Measurements from ENCODE around the gene WDR20.

WDR20 gene

DNA sequence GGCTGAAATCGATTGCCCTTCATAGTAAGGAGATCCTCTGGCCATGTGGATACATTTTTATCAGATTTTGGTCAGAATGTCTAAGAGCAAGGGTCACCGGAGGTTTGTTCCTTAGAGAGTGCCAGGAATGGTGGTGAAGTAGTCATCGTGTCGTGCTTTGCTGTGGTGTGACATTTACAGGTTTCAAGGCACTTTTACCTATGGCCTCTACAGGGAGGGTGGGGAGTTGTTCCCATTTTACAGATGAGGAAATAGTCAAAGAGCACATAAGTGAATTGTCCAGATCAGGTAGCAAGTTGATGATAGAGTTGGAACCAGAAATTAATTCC is 57.2 kb downstream of the WDR20 start:
- DNase-seq (ENCODE audit: low read depth in 2 of 2) = no peak

DNA sequence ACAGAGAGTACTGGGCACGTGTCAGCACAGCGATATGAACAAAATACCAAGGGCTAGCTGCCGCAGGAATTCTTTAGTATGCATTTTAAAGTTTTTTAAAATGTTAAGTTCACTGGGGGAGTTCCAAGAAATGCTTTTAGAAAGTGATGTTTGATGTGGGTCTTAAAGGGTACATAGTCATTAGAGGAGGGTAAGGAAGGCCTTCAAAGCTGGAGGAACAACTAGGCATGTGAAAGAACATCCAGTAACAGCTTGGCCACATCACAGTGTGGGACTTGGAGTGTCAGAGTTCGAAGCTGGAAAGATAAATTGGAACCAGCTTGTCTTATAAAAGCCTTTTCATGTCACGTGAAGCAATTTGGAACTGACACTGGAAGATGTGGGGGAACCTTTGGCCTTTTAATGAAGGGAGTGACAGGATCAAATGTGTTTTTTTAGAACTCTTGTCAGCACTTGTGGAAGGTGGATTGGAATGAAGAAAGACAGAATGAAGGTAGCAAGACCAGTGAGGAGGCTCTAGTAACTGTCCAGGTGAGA is 57.7 kb downstream of the WDR20 start:
- DNase-seq (ENCODE audit: low read depth in 2 of 2) = no peak

DNA sequence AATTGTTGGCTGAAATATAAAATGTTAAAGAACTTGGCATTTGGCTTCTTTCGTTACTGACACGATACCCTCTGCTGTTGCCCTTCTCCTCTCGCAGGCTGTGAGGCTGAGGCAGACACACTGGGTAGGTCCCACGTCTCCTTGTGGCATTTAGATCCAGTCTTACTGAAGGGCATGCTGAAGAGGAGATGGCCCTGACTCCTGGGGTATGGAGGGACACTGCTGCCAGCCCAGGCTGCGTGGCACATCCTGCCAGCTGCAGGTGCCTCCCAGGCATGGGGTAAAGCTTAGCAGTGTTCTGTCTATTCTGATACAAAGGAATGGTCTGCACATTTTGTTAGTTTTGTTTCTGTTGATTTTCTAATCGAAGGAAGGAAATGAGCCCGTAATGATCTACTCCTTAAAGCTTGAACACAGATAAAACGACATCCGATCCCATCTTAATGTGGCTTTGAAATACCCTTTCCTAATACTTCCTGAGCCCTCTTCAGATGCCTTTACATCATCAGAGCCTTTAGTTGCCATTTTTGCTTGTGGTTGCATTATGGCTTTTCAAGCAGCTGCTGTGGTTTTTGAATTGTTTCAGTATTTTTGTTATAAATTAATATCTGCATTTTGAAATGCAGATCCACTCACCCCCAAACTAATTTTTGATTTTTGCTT is 61.1 kb downstream of the WDR20 start:
- DNase-seq (ENCODE audit: low read depth in 2 of 2) = no peak

DNA sequence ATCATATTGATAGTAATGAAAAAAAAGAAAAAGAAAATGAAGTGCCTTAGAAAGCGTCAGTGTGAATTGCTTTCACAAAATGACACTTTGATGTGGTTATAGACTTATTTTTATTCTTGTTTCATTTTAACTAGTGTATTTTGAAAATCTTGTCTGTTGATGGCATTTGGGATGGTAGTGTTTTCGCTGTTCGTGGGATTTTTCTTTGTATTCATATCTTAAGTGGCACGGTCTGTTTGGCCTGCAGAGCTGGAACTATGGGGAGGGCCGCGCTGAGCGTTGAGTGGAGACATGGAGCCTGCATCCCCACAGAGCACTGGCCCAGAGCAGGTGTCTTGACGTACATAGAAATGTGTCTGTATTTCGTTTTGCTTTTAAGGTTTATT is 61.6 kb downstream of the WDR20 start:
- no peak for DNase-seq (ENCODE audit: low read depth in 2 of 2)

DNA sequence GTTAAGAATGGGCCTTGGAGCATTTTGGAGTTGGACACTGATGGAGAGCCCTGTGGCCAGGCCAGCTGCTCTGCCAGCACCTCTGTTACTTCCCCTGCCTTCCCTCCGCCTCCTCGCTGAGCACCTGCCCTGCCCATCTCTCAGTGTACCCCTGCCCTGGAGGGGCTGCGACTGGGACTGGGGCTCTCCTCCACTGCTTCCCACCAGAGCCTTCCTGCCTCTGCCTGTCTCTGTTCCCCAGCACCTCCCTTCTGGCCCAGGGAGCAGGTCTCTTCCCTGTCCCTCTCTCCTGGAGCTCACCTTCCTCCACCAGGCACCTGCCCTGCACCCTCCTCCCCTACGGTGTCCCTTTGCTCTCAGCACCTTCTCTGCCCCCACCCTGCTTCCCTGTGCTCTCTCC is 62.1 kb downstream of the WDR20 start:
- no peak for DNase-seq (ENCODE audit: low read depth in 2 of 2)

DNA sequence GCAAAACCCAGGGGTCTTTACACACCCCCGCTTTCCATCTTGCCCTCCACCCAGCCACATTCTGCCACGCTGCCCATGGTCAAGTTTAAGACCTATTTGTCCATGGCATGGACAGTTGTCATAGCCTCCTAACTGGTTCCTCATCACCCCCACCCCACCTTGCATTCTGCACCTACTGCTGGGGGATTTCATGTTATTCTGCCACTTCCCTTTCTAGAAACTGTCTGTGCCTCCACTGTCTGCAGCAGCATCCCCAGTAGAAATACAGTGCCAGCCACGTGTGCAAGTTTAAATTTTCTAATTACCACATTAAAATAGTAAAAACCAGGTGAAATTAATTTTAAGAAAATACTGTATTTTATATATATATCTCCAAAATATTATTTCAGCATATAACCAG is 63.2 kb downstream of the WDR20 start:
- no peak for DNase-seq (ENCODE audit: low read depth in 2 of 2)

DNA sequence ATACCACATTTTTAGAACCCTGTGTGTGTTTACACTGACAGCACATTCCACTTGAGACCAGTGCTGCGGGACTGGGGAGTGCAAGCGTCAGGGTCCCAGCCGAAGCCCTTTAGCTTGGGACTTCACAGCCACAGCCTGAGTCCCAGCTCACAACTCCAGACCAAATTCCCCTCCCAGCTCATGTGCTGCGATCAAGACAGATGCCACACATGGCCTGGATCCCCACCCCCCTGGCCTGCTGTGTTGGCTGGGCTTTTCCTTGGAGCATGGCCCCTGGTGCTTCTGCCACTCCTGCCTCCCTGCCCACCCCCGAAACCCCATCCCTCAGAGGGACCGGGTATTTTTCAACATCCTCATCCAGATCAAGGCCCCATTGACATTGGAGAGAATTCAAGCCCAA is 63.7 kb downstream of the WDR20 start:
- no peak for DNase-seq (ENCODE audit: low read depth in 2 of 2)

DNA sequence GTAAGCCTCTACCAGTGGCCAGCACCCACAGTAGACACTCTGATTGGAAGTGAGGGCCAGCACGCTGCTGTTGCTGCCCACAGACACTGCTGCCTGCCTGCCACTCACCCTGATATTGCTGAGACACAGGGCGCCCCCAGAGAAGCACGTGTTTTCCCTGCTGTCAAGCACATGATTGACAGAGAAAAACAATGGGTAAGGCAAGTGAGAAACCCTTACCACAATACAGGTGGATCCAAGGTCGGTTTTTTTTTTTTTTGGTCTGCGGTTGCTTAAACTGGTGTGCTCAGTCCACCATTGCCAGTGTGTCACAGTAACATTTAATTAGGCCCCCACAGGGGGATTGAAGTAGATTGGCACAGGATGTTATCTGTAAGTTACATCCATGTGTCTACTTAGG is 65.9 kb downstream of the WDR20 start:
- no peak for DNase-seq (ENCODE audit: low read depth in 2 of 2)

DNA sequence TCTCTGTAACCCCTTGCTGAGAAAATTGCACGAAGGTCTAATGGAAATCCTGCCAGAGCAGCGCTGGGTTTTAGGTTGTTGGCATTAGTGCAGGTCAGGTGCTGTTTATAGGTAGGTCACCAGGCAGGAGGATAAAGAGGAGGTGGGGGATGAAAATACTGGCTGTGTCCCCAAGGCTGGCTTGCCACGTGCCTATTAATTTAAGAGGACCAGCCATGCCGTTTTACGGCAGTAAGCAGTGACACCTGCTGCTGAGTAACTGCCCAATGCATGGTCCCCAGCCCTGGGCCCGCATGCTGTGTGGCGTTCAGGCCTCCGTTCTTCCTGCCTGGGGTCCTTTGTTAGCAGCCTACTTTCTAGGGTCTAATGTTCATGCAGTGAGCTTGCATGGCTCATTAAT is 67.2 kb downstream of the WDR20 start:
- DNase-seq (ENCODE audit: low read depth in 2 of 2) = no peak

DNA sequence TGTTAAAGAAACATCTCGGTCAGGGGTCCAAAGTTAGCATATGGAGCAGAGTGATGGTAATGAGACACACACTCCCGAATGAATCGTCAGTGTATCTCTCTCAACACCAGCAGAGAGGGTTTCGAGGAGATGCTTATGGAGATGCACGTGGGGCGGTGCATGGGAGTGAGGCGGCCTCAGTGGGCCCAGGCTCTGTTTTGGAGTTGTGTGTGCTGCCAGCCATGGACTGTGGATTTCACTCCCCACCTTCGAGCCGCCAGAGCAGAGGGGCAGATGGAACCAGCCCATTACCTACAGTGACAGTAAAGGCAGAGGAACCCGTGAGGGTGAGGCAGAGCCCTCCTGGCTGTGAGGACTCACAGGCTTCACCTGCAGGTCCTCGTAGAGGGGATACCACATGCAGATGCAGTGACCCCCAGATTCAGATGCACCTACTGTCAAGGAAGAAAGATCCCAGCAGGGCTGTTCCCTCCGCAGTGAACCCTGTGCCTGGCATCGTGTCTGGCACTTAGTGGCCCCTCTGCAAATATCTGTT is 68.2 kb downstream of the WDR20 start:
- DNase-seq (ENCODE audit: low read depth in 2 of 2) = no peak

DNA sequence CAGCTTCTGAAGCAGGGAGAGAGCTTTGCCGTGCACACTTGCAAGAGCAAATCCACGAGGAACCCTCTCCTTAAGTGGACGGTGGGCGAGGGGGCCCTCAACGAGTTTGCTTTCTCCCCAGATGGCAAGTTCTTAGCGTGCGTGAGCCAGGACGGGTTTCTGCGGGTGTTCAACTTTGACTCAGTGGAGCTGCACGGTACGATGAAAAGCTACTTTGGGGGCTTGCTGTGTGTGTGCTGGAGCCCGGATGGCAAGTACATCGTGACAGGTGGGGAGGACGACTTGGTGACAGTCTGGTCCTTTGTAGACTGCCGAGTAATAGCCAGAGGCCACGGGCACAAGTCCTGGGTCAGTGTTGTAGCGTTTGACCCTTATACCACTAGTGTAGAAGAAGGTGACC is 69.0 kb downstream of the WDR20 start:
- DNase-seq (ENCODE audit: low read depth in 2 of 2) = no peak

DNA sequence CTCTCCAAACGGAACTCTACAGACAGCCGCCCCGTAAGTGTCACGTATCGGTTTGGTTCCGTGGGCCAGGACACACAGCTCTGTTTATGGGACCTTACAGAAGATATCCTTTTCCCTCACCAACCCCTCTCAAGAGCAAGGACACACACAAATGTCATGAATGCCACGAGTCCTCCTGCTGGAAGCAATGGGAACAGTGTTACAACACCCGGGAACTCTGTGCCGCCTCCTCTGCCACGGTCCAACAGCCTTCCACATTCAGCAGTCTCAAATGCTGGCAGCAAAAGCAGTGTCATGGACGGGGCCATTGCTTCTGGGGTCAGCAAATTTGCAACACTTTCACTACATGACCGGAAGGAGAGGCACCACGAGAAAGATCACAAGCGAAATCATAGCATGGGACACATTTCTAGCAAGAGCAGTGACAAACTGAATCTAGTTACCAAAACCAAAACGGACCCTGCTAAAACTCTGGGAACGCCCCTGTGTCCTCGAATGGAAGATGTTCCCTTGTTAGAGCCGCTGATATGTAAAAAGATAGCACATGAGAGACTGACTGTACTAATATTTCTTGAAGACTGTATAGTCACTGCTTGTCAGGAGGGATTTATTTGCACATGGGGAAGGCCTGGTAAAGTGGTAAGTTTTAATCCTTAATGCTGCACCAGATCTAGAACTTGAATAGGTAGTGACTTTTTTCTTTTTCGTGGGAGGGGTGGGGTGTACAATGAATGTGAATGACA is 69.7 kb downstream of the WDR20 start:
- no peak for DNase-seq (ENCODE audit: low read depth in 2 of 2)

DNA sequence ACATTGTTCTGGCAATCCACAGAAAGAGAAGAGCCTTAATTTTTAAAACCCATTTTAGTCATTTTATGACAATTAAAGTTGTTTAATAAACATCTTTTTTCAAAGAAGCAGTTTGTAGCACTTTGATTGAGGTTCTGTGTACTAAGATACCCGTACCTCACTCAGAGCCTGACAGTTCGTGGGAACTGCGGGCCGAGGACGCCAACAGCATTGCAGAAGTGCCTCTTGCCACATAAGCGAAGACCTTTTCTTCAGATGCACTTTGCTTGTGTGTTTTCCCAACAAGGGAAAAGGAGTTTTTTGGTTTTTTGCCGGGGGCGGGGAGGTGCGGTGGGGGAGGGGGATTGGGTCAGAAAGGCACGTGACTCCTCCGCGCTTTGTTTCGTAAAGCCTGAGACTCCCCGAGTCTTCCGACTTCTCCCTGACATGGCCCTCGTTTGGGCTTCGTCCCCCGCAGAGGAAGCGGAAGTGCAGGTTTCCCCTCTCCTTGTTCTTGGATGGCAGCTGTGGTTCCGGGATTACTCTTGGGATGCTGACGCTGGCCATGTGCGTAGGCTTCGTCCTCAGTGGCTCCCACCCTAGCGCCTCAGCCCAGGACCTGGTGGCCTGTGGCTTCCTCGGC is 70.8 kb downstream of the WDR20 start:
- no peak for DNase-seq (ENCODE audit: low read depth in 2 of 2)

DNA sequence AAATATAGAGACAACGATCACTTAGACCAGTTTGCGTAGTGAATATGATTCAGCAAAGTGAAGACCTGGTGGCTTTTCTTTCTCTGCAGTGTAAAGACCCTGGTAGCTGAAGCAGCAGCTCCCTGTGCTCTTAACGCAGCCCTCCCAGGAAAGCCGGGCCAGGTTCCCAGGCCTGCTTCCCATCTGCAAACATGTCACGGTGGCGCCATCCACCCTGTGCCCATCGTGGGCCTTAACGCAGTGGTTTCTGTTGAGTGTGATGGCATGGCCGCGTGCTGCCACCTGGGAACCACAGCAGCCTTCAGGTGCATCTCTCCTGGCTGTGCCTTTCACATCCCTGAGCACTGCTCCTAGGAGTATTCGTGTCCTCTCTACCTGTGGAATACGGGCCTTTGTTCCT is 71.5 kb downstream of the WDR20 start:
- DNase-seq (ENCODE audit: low read depth in 2 of 2) = no peak

DNA sequence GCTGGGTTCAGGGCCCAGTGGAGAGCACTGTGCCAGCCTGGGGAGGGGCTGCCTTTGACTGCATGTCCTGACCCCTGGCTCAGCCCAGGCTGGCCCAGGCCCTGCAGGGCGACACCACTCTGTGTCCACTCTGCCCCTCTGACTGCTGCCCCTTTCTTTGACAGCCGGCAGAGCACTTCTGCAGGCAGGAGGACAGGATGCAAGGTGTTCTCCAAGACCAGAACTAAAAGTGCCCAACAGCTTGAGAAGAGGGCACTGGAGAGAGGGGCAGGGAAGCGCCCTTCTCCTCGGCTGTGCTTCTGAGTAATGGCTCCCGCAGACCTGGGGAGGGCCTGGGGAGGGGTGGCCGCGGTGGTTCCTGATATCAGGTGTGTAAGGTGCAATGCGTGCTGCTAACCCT is 72.7 kb downstream of the WDR20 start:
- no peak for DNase-seq (ENCODE audit: low read depth in 2 of 2)

DNA sequence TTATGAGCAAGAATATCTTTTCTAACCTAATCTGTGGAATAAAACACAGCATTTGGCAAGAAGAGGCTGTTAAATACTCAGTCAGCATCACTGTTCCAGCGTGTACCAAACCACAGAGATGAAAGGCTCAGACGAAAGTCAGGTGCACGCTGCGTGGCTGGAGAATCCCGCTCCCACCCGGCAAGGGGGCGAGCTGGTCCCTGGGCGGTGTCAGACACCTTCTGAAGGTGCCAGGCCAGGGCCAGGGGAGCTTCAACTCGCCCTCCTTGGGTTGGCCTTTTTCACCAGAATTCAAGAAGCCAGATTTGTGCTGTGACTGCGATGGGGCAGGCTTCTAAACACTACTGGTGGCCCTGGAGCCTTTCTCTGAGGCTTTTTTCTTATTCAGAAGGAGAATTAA is 73.1 kb downstream of the WDR20 start:
- no peak for DNase-seq (ENCODE audit: low read depth in 2 of 2)

DNA sequence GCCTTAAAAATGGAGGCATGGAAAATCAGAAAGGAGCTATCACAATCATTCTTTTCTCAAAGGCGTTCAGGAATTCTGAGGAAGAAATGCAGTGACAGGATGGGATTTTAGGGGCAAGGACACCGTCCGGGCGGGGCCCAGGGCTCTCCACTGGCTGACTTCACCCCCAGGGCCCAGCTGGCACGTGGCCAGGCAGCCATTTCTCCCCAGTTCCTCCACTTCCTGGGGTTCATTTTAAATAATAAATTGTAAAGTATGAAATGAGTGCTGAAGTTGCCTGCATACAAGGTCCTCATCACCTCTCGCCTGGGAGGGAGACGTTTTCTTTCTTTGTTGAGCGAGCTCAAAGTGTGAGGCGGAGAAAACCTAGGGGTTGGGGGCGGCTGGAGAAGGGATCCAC is 73.8 kb downstream of the WDR20 start:
- DNase-seq (ENCODE audit: low read depth in 2 of 2) = no peak

DNA sequence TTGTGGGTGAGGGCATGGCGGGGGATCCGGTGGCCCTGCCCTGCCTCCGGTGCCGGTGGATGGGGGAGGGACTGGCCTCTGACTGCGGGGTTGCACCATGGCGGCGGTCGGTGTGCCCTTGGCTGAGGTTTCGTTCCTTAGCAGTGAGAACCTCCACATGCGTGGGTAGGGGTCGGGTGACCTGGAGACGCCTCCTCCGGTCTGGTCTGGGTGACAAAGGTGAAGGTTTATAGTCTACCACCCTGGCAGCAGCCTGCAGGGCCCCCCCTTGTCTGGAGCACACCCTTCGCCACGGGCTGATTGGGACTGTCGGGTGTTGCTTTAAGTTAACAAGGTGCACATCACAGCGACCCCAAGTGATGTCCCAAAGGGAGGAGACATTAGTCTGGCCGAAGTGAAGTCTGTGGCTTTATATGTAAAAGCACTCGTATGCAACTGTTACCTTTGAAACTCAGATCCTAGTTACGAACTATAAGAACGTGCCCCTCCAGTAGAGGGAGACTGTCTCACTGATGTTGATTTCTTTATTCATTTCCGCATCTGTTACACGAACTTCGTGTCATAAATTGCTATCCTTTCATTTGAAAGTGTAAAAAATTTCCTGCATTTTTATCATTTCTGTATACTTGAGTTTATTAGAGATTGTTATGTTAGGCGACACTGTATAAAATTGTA is 74.4 kb downstream of the WDR20 start:
- no peak for DNase-seq (ENCODE audit: low read depth in 2 of 2)

DNA sequence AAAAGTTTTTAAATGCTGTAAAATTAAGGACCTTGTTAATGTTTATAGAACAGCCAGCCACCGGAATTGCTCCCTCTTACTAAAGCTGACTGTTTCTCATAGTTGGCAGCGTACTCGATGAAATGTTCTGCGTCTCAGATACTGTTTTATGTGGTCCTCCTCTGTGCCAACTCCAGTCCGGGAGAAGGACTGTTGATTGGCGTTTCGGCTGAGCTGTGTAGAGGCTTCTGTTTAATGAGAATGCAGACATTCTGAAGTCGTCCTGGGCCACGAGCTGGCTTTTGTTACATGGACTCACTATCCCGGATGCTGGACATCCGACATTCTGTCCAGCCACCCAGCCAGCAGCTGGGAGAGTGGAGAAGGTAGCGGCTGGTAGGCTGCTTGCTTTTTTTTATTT is 75.4 kb downstream of the WDR20 start:
- DNase-seq (ENCODE audit: low read depth in 2 of 2) = no peak

DNA sequence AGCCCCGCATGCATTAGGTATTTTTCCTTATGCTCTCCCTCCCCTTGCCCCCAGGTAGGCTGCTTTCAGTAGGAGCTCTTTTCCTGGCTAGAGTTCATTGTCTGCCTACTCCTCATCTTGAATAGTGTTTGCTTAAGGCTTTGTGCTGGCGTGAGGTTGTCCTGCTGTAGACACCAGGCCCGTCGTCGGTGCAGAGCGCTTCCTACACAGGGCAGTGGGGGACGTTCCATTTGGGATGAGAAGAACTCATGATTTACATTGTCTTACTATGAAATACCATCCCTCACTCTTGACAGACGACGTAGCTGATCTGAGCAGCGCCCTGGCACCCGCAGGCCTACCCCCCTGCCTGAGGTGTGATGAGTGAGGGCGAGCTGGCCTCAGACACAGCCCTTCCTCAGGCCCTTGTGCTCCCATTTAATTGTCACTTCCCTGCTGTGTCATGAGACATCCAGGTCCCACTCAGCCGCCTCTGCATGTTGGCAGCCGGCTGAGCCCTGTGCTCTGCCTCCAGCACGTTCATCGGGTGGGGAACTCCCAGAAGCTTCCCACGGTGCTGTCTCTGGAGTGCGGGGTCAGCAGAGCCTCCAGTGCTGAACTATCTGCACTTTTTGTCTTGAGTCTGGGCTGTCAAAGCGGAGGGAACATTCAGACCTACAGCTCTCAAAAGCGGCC is 76.0 kb downstream of the WDR20 start:
- no peak for DNase-seq (ENCODE audit: low read depth in 2 of 2)

DNA sequence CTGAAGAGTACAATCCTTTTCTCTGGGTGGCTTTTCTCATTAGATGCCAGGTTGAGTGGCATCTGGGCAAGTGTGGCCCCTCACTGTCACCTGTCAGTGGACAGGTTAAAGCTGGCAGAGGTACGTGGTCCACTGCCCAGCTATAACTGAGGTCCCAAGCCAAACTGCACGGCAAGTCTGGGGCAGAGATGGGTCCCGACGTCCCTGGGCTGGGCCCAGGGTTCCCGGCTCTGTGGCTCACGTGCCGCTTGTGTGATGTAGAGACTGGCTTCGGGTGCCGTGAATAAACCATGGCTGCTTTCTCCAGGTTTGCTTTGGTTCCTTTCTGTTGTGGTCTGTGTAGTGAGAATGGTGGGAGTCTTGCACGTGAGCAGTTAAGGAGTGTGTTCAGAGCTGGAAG is 77.7 kb downstream of the WDR20 start:
- DNase-seq (ENCODE audit: low read depth in 2 of 2) = no peak

DNA sequence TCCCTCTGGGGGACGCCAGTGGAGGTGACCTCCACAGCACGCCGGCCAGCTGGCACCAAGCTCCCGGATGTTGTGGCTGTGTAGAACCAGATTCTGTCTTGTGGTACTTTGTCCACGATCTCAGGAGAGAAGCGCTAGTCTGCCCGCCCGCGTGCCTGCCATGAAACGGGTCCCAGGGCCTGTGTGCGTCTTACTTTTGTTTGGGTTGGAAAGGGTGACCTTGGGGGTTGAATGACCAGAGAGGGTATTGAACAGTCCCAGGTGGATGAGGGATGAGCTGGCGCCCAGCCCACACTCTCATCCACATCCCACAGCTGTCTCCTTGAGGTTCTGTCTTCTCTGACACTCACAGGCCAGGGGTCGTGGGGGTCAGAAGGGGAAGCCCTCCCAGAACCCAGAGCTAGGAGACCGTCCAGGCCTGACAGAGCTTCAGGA is 78.3 kb downstream of the WDR20 start:
- no peak for DNase-seq (ENCODE audit: low read depth in 2 of 2)
